BE2C (cell line): Measurements from ENCODE around the gene RPS6KA2.

Source experiments
- DNase-seq: peaks from one replicate; pipeline ENCODE4 v3.0.0-alpha.2; 2020
- H3K27me3 ChIP-seq: fragments of 250-450 bp; sonication (Bioruptor Pico); 2 replicates; pipeline ENCODE4 v1.5.1; 2020; ENCODE audit warnings: mild to moderate bottlenecking
- H3K36me3 ChIP-seq: fragments of 250-450 bp; sonication (Bioruptor Pico); 2 replicates; pipeline ENCODE4 v1.5.1; 2020; ENCODE audit warnings: mild to moderate bottlenecking
- H3K4me1 ChIP-seq: fragments of 250-450 bp; sonication (Bioruptor Pico); 2 replicates; pipeline ENCODE4 v1.5.1; 2020
- H3K4me3 ChIP-seq: 2 replicates; pipeline ENCODE4 v1.5.1; 2011; ENCODE audit warnings: low read depth, low read length
- H3K9me3 ChIP-seq: fragments of 250-450 bp; sonication (Bioruptor Pico); 2 replicates; pipeline ENCODE4 v1.5.1; 2020
- TF ChIP-seq, protein P1 (sequence below): IDR thresholded peaks from 2 replicates; pipeline ENCODE4 v1.5.1; 2012; ENCODE audit warnings: mild to moderate bottlenecking, low read depth, low read length

Gene RPS6KA2

DNA sequence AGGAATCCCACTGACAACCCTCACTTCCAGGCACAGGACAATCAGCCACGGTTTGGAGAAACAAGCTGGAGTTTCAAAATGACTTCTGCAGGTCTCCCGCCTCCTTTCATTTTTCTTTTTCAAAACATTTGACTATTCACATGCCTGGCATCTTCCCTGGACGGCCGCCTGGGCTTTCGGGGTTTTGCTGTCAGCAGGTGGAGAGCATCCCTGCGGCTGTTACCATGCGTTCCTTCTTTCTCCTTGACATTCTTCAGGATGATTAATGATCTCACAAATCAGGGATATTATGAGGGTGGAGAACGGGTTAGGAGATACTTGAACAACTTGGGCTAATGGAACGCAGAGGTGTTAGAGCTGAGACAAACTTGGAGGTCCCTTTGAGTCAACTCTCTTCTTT lies 101.5 kb downstream of the RPS6KA2 start:
- H3K4me3 ChIP-seq, result no peak overlapping the region
- H3K36me3 ChIP-seq, result peaks cover 13% of the 10 kb centered on the region
- H3K27me3 ChIP-seq, result no peaks in the 10 kb centered on the region
- H3K9me3 ChIP-seq, result no peaks in the 10 kb centered on the region
- no peak for DNase-seq
- TF ChIP-seq, protein P1, sequence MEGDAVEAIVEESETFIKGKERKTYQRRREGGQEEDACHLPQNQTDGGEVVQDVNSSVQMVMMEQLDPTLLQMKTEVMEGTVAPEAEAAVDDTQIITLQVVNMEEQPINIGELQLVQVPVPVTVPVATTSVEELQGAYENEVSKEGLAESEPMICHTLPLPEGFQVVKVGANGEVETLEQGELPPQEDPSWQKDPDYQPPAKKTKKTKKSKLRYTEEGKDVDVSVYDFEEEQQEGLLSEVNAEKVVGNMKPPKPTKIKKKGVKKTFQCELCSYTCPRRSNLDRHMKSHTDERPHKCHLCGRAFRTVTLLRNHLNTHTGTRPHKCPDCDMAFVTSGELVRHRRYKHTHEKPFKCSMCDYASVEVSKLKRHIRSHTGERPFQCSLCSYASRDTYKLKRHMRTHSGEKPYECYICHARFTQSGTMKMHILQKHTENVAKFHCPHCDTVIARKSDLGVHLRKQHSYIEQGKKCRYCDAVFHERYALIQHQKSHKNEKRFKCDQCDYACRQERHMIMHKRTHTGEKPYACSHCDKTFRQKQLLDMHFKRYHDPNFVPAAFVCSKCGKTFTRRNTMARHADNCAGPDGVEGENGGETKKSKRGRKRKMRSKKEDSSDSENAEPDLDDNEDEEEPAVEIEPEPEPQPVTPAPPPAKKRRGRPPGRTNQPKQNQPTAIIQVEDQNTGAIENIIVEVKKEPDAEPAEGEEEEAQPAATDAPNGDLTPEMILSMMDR, result no peak
- no peaks in the 10 kb centered on the region for H3K4me1 ChIP-seq

DNA sequence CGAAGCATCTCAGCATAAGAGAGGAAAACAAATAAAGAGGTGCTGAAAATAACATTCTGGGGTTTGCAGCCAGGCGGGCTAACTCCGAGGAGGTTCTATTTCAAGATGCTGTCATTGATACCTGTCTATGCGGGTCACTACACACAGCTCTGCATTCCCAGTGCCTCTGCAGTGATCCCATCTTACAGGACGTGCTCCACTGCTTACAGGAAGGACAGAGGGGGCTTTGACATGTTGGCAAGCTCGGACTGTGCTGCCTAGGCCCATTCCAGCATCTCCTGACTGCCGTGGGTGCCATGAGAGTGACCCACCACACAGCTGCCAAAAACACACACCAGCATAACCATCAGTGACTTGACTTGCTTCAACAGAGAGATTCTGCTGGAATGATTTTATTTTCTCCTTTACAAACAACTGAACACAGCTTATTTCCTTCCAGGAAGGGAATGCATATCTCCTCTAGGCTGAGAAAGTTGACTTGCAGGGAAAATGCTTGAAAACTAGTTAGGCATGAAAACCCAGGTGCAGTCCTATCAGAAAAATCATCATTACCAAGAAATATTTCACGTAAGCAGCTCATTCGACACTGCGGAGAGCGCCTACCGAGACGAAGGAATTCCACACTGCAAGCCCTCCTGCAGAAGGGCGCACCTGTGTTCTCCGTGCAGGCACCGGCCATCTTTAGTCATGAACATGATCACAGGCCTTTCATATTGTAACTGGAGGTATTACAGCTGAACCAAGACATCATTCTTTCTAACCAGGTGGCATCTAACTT lies 103.1 kb downstream of the RPS6KA2 start:
- H3K9me3 ChIP-seq, result no peaks in the 10 kb centered on the region
- H3K36me3 ChIP-seq, result no peaks in the 10 kb centered on the region
- no peak for DNase-seq
- TF ChIP-seq, protein P1, result no peak
- no peak overlapping the region for H3K4me3 ChIP-seq
- H3K4me1 ChIP-seq, result no peaks in the 10 kb centered on the region
- H3K27me3 ChIP-seq, result no peaks in the 10 kb centered on the region

DNA sequence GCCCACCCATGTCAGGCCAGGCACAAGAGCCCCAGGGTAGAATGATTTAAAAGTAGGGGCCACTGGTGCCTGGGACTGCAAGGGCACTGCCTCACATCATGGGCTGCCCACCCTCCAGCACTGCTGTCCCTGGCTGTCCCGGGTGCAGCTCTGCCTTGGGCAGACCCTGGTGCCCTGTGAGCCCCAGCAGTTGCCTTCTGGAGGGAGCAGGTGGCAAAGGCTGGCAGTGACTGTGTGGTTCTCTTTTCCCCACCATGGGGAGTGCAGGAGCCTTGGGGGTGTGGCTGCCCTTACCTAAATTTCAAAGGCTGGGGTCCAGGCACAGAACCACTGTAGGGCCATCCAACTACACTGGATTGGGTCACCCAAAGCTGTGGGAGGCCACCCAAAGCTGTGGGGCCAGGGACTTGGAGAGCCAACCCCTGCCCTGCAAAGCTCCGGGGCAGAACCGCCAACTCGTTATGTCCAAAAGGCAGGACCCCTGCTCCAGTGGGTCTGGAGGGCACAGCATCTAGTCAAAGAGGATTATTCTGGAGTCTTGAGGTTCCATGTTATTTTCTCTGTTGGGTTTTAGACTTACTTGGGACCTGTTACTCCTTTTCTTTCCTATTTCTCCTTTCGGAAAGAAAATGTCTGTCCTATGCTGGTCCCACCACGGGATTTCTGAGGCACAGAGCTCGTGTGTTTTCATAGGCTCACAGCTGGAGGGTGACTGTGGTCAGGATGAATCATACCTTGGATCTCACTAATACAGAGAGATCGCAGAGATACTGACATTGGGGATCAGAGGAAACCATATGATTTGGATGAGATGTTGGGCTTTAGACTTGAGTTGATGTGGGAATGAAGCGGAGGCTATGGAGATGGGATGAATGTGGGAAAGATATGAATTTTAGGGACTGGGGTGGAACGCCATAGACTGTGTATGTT lies 105.9 kb downstream of the RPS6KA2 start:
- no peaks in the 10 kb centered on the region for H3K36me3 ChIP-seq
- H3K27me3 ChIP-seq, result no peaks in the 10 kb centered on the region
- TF ChIP-seq, protein P1, result no peak
- DNase-seq, result no peak
- H3K9me3 ChIP-seq, result no peaks in the 10 kb centered on the region
- H3K4me1 ChIP-seq, result no peaks in the 10 kb centered on the region
- H3K4me3 ChIP-seq, result no peak overlapping the region

DNA sequence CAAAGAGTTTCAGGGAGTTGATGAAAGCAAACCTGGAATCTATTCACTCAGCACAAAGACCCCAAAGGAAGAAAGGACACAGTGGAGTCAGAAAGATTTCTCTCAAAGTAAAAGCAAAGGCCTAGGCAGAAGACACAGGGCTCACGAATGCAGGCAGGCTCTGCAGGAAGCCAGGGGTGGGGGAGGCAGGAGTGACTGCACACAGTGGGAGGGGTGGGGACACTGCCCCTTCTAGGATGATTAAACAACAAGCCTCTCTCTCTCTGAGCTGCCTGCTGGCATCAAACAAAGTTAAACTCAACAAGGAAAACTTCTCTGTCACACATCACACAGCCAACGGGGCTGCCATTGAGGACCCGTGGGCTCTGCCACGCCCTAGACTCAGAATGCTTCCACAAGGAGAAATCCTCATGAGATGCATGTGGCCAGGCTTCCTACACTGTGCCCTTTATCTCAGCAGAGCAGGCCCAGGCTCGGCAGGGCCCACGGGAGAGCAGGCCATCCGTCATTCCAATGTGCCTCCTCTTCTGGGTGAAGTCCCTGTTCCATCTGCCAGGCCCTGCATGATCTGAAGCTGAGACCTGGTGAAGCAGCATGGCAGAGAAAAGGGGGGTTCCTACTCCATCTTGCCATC lies 110.7 kb downstream of the RPS6KA2 start:
- Histone ChIP-seq H3K9me3 (no peaks in the 10 kb centered on the region), H3K36me3 (no peaks in the 10 kb centered on the region), H3K4me1 (no peaks in the 10 kb centered on the region; the same call in 1 of the 2 replicates), H3K4me3 (no peak overlapping the region), H3K27me3 (no peaks in the 10 kb centered on the region)
- TF ChIP-seq, protein P1, result no peak
- DNase-seq, result no peak

DNA sequence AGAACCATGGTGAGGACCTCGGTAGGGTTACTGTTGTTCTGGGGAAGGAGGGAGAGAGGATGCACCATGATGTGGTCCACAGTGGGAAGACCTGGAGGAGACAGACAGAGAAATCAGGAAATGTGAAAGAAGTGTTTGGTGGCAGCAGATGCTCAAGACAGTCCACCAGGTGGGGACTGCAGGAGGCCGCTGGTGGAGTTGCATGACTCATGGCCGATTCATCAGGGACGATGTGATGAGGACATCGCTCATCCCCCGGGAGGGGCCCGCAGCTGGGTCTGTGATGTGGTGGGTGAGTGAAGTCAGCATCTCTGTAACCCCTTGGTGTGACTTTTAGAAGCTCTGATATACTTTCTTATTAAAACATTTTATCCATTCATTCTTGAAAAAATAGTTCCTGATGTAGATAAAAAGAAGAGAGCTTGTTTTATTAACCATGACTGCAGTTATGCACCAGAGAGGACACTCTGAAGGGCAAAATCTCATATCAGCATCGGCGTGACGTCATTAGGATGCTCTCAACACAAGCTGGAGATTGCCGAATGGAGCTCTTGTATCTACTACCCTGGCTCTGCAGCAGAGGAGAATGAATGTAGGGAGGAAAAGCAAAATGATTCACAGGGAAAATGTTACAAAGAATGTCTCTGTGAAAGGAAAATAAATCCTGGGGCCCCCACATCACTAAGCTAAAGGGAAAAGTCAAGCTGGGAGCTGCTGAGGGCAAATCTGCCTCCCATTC lies 111.8 kb downstream of the RPS6KA2 start:
- DNase-seq, result peak; percentile 75

More for the DNA sequence above, 111.8 kb downstream of the RPS6KA2 start:
- H3K27me3 ChIP-seq, result no peaks in the 10 kb centered on the region
- TF ChIP-seq, protein P1, result peak; percentile 35
- no peaks in the 10 kb centered on the region for H3K36me3 ChIP-seq
- H3K4me3 ChIP-seq, result no peak overlapping the region
- H3K4me1 ChIP-seq, result no peaks in the 10 kb centered on the region; the same call in 1 of the 2 replicates
- H3K9me3 ChIP-seq, result no peaks in the 10 kb centered on the region
